22Rv1 (cell line): ENCODE data around the gene MYH13.

Experiments
- CTCF ChIP-seq: fragments of 450-650 bp; IDR thresholded peaks from 2 replicates; pipeline ENCODE4 v1.5.1; 2017; ENCODE audit warnings: mild to moderate bottlenecking
- ZFX ChIP-seq: fragments of 450-650 bp; IDR thresholded peaks from 2 replicates; pipeline ENCODE4 v1.6.1; 2017; ENCODE audit warnings: antibody characterized with exemption, borderline replicate concordance

- TF ChIP-seq CTCF (no peak), ZFX (no peak)
Observed at GRCh38 chr17:10264051-10264450, 108.8 kb downstream of the MYH13 start.
